ENCODE measurements around the gene RNF130.

The RNF130 gene

GRCh38 chr5:180080486-180081280 lies 9.1 kb upstream of the RNF130 start:
- H3K36me3 ChIP-seq (ENCODE audit: control insufficient read depth, insufficient read depth, low read length) = no peaks in the 10 kb centered on the region
- H3K9me3 ChIP-seq (ENCODE audit: control insufficient read depth, insufficient read depth, low read length) = no peaks in the 10 kb centered on the region
- peaks cover 31% of the 10 kb centered on the region for H3K4me1 ChIP-seq (ENCODE audit: control insufficient read depth, insufficient read depth, low read length)
- no peak overlapping the region for H3K9ac ChIP-seq (ENCODE audit: low read depth, low read length)
- H3K27me3 ChIP-seq (ENCODE audit: control insufficient read depth, insufficient read depth, low read length) = no peaks in the 10 kb centered on the region
- no peak overlapping the region for H3K4me3 ChIP-seq (ENCODE audit: low read depth, low read length)
- H3K27ac ChIP-seq (ENCODE audit: low read depth, low read length) = no peak overlapping the region

- no peak overlapping the region for H3K27ac ChIP-seq (ENCODE audit: low read depth, low read length)
- no peak overlapping the region for H3K4me3 ChIP-seq (ENCODE audit: low read depth, low read length)
- no peaks in the 10 kb centered on the region for H3K9me3 ChIP-seq (ENCODE audit: control insufficient read depth, insufficient read depth, low read length)
- H3K4me1 ChIP-seq (ENCODE audit: control insufficient read depth, insufficient read depth, low read length) = peaks cover 23% of the 10 kb centered on the region
- no peaks in the 10 kb centered on the region for H3K27me3 ChIP-seq (ENCODE audit: control insufficient read depth, insufficient read depth, low read length)
- no peaks in the 10 kb centered on the region for H3K36me3 ChIP-seq (ENCODE audit: control insufficient read depth, insufficient read depth, low read length)
- H3K9ac ChIP-seq (ENCODE audit: low read depth, low read length) = no peak overlapping the region
Measured at GRCh38 chr5:180079702-180080466, 8.3 kb upstream of the RNF130 start.

- Histone ChIP-seq H3K27me3 (ENCODE audit: control insufficient read depth, insufficient read depth, low read length) (peaks cover 10% of the 10 kb centered on the region), H3K4me3 (ENCODE audit: low read depth, low read length) (no peak overlapping the region), H3K36me3 (ENCODE audit: control insufficient read depth, insufficient read depth, low read length) (no peaks in the 10 kb centered on the region), H3K27ac (ENCODE audit: low read depth, low read length) (no peak overlapping the region), H3K9me3 (ENCODE audit: control insufficient read depth, insufficient read depth, low read length) (no peaks in the 10 kb centered on the region), H3K4me1 (ENCODE audit: control insufficient read depth, insufficient read depth, low read length) (peaks cover 7% of the 10 kb centered on the region), H3K9ac (ENCODE audit: low read depth, low read length) (no peak overlapping the region)
Measured at GRCh38 chr5:180078348-180078747, 6.8 kb upstream of the RNF130 start.

DNA sequence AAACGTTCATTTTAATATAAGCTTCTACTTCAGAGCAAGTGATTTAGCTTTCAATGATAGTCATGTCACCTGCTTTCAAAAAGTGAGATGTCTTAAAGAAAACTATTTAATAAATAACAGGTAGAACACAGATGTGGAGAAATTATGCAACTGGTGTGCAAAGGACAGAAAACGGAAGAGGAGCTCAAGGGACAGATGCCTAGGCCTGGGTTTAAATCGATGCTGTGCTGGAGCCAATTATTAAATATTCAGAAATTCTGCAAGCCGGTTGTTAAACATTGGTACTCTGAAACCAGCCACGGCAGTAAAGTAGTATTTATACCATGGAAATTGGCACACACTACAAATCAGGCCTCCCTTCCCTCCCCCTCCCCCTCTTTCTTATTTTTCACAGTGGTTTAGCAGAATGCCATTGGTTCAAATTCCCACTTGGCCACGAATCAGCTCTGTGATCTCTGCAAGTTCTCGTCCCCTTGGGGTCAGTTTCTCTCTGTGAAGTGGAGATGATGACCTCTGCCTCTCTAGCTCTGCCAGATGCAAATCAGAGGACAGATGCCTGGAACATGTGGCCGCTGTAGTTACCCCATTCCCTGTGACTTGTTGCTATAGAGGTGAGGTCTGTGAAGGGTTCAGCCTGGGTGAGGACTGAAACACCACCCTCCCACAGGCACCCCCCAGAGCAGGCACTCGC lies 6.2 kb upstream of the RNF130 start:
- Histone ChIP-seq H3K36me3 (ENCODE audit: control insufficient read depth, insufficient read depth, low read length) (no peaks in the 10 kb centered on the region), H3K27ac (ENCODE audit: low read depth, low read length) (no peak overlapping the region), H3K9me3 (ENCODE audit: control insufficient read depth, insufficient read depth, low read length) (peaks cover 3% of the 10 kb centered on the region; the same call in 1 of the 2 replicates), H3K4me1 (ENCODE audit: control insufficient read depth, insufficient read depth, low read length) (peaks cover 3% of the 10 kb centered on the region), H3K27me3 (ENCODE audit: control insufficient read depth, insufficient read depth, low read length) (peaks cover 16% of the 10 kb centered on the region), H3K4me3 (ENCODE audit: low read depth, low read length) (no peak overlapping the region), H3K9ac (ENCODE audit: low read depth, low read length) (no peak overlapping the region)

GRCh38 chr5:180075703-180076102 lies 4.1 kb upstream of the RNF130 start:
- no peak overlapping the region for H3K4me3 ChIP-seq (ENCODE audit: low read depth, low read length)

GRCh38 chr5:180074462-180074861 lies 2.9 kb upstream of the RNF130 start:
- Histone ChIP-seq H3K4me3 (ENCODE audit: low read depth, low read length) (no peak overlapping the region), H3K36me3 (ENCODE audit: control insufficient read depth, insufficient read depth, low read length) (no peaks in the 10 kb centered on the region), H3K9me3 (ENCODE audit: control insufficient read depth, insufficient read depth, low read length) (peaks cover 10% of the 10 kb centered on the region), H3K27ac (ENCODE audit: low read depth, low read length) (no peak overlapping the region), H3K9ac (ENCODE audit: low read depth, low read length) (no peak overlapping the region), H3K4me1 (ENCODE audit: control insufficient read depth, insufficient read depth, low read length) (peaks cover 12% of the 10 kb centered on the region), H3K27me3 (ENCODE audit: control insufficient read depth, insufficient read depth, low read length) (peaks cover 28% of the 10 kb centered on the region)

More at GRCh38 chr5:180075703-180076102, 4.1 kb upstream of the RNF130 start:
- no peak overlapping the region for H3K27ac ChIP-seq (ENCODE audit: low read depth, low read length)
- H3K9me3 ChIP-seq (ENCODE audit: control insufficient read depth, insufficient read depth, low read length) = peaks cover 10% of the 10 kb centered on the region
- H3K27me3 ChIP-seq (ENCODE audit: control insufficient read depth, insufficient read depth, low read length) = peaks cover 25% of the 10 kb centered on the region
- H3K4me1 ChIP-seq (ENCODE audit: control insufficient read depth, insufficient read depth, low read length) = no peaks in the 10 kb centered on the region
- H3K9ac ChIP-seq (ENCODE audit: low read depth, low read length) = no peak overlapping the region
- no peaks in the 10 kb centered on the region for H3K36me3 ChIP-seq (ENCODE audit: control insufficient read depth, insufficient read depth, low read length)

DNA sequence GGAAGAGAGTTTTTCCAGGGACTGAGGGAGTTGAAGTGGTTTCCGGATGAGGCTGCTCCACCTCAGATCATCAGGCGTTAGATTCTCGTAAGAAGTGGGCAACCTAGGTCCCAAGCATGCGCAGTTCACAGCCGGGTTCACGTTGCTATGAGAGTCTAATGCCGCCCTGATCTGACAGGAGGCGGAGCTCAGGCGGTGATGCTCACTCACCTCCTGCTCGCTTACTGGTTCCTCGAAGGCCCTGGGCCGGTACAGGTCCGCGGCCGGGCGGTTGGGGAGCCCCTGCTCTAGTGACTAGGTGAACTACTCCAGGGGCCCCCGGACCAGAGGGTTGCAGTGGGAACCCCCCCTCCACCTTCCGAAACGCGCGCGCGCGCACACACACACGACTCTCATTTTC lies 997 bp upstream of the RNF130 start:
- H3K27ac ChIP-seq (ENCODE audit: low read depth, low read length) = no peak overlapping the region
- H3K9ac ChIP-seq (ENCODE audit: low read depth, low read length) = no peak overlapping the region
- H3K4me3 ChIP-seq (ENCODE audit: low read depth, low read length) = no peak overlapping the region
- H3K9me3 ChIP-seq (ENCODE audit: control insufficient read depth, insufficient read depth, low read length) = peaks cover 10% of the 10 kb centered on the region
- peaks cover 28% of the 10 kb centered on the region for H3K27me3 ChIP-seq (ENCODE audit: control insufficient read depth, insufficient read depth, low read length)
- peaks cover 31% of the 10 kb centered on the region for H3K4me1 ChIP-seq (ENCODE audit: control insufficient read depth, insufficient read depth, low read length)
- H3K36me3 ChIP-seq (ENCODE audit: control insufficient read depth, insufficient read depth, low read length) = no peaks in the 10 kb centered on the region

DNA sequence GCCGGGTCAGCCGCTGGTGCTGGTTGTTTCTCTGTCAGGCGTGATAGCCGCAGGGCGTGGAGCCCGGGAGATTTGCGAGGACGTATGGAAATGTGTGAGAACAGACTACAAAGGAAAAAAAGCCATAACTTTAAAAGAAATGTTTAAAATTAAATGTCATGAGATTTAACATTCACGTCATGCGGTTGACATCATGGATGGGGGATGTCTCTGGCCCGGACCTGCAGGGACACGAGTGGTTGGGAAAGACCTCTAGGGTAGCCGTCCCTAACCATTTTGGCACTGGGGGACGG lies 643 bp upstream of the RNF130 start:
- Histone ChIP-seq H3K9ac (ENCODE audit: low read depth, low read length) (no peak overlapping the region), H3K4me3 (ENCODE audit: low read depth, low read length) (no peak overlapping the region; the same call in 1 of the 2 replicates), H3K9me3 (ENCODE audit: control insufficient read depth, insufficient read depth, low read length) (peaks cover 10% of the 10 kb centered on the region), H3K27me3 (ENCODE audit: control insufficient read depth, insufficient read depth, low read length) (peaks cover 28% of the 10 kb centered on the region), H3K36me3 (ENCODE audit: control insufficient read depth, insufficient read depth, low read length) (no peaks in the 10 kb centered on the region), H3K4me1 (ENCODE audit: control insufficient read depth, insufficient read depth, low read length) (peaks cover 34% of the 10 kb centered on the region), H3K27ac (ENCODE audit: low read depth, low read length) (no peak overlapping the region)

- peaks cover 10% of the 10 kb centered on the region for H3K9me3 ChIP-seq (ENCODE audit: control insufficient read depth, insufficient read depth, low read length)
- H3K4me3 ChIP-seq (ENCODE audit: low read depth, low read length) = peak overlapping the region; percentile 98
- H3K27me3 ChIP-seq (ENCODE audit: control insufficient read depth, insufficient read depth, low read length) = peaks cover 28% of the 10 kb centered on the region
- peaks cover 37% of the 10 kb centered on the region for H3K4me1 ChIP-seq (ENCODE audit: control insufficient read depth, insufficient read depth, low read length)
- H3K9ac ChIP-seq (ENCODE audit: low read depth, low read length) = peak overlapping the region; percentile 85
- peak overlapping the region; percentile 77 for H3K27ac ChIP-seq (ENCODE audit: low read depth, low read length)
- 0 out of 2 replicates have a peak, but pooled peaks cover under 1% of the 10 kb centered on the region for H3K36me3 ChIP-seq (ENCODE audit: control insufficient read depth, insufficient read depth, low read length)
Measured at GRCh38 chr5:180070756-180071530, 616 bp downstream of the RNF130 start.

DNA sequence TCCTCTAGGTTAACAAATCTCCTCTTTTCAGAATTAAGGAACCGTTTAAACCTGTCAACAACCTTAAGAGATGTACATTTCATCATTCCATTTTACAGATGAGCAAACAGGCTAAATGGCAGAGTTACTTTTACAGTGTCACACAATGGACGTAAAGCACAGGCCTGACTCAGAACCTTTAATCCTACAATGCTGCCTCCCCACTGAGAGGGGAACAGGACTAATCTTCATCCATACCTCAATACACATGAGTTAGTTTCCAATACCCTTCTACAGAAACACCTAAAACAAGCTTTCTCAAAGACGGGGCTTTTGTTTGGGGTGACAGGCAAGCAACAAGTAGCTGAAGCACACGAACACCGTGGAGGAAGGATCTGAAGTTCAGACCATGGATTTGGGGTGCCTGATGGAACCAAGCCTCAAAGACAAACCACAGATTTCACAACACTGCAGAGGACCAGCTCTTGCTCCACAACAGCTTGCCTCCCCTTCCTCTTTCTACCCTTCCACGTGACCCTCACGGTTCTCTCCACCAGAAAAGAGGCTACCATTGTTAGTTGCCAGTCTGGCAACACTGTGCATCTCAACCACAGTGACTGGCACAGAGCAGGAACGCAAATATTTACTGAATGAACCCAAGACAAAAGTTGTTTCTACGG lies 1.8 kb downstream of the RNF130 start:
- Histone ChIP-seq H3K27me3 (ENCODE audit: control insufficient read depth, insufficient read depth, low read length) (peaks cover 28% of the 10 kb centered on the region), H3K9ac (ENCODE audit: low read depth, low read length) (no peak overlapping the region), H3K4me3 (ENCODE audit: low read depth, low read length) (peak overlapping the region; percentile 98), H3K4me1 (ENCODE audit: control insufficient read depth, insufficient read depth, low read length) (peaks cover 37% of the 10 kb centered on the region), H3K9me3 (ENCODE audit: control insufficient read depth, insufficient read depth, low read length) (peaks cover 10% of the 10 kb centered on the region), H3K27ac (ENCODE audit: low read depth, low read length) (peak overlapping the region; percentile 71), H3K36me3 (ENCODE audit: control insufficient read depth, insufficient read depth, low read length) (0 out of 2 replicates have a peak, but pooled peaks cover 2% of the 10 kb centered on the region)

All from HUES48 (cell line).